Panc1 (cell line): Measurements from ENCODE around the gene FBN1.

Experiments used
- POLR2AphosphoS5 ChIP-seq: IDR thresholded peaks from 2 replicates; pipeline ENCODE4 v1.6.1; 2012; ENCODE audit warnings: mild to moderate bottlenecking, low read depth, low read length, moderate library complexity
- TF ChIP-seq, protein P1 (sequence below): fragments of 450-650 bp; IDR thresholded peaks from 2 replicates; pipeline ENCODE4 v1.5.1; 2017; ENCODE audit warnings: mild to moderate bottlenecking
- TF ChIP-seq, protein P2 (sequence below), 2 experiments: IDR thresholded peaks; 2 replicates each; pipeline ENCODE4 v1.6.1; 2011 to 2012; ENCODE audit warnings: low read depth in 2 of 2, control low read depth in 1 of 2, low read length in 1 of 2, mild to moderate bottlenecking in 1 of 2, moderate library complexity in 1 of 2; ENCODE audit not compliant: insufficient read depth in 1 of 2

DNA sequence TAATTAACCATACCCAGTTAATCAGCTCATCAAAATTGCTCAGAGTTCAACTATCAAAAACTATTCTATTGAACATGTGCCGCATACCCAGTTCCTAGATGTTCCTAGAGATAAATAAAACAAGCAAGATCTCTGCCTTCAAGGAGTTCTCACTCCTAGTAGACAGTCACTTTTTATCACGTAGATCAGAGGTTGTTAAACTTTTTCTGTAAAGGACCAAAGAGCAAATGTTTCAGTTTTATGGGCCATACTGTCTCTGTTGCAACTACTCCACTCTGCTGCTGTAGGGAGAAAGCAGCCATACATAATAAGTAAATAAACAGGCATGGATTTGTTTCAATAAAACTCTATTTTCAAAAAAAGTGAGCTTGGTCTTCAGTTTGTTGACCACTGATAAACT lies 7.9 kb downstream of the FBN1 start:
- TF ChIP-seq, protein P1, sequence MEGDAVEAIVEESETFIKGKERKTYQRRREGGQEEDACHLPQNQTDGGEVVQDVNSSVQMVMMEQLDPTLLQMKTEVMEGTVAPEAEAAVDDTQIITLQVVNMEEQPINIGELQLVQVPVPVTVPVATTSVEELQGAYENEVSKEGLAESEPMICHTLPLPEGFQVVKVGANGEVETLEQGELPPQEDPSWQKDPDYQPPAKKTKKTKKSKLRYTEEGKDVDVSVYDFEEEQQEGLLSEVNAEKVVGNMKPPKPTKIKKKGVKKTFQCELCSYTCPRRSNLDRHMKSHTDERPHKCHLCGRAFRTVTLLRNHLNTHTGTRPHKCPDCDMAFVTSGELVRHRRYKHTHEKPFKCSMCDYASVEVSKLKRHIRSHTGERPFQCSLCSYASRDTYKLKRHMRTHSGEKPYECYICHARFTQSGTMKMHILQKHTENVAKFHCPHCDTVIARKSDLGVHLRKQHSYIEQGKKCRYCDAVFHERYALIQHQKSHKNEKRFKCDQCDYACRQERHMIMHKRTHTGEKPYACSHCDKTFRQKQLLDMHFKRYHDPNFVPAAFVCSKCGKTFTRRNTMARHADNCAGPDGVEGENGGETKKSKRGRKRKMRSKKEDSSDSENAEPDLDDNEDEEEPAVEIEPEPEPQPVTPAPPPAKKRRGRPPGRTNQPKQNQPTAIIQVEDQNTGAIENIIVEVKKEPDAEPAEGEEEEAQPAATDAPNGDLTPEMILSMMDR: no peak
- no peak for TF ChIP-seq POLR2AphosphoS5
- TF ChIP-seq, protein P2, sequence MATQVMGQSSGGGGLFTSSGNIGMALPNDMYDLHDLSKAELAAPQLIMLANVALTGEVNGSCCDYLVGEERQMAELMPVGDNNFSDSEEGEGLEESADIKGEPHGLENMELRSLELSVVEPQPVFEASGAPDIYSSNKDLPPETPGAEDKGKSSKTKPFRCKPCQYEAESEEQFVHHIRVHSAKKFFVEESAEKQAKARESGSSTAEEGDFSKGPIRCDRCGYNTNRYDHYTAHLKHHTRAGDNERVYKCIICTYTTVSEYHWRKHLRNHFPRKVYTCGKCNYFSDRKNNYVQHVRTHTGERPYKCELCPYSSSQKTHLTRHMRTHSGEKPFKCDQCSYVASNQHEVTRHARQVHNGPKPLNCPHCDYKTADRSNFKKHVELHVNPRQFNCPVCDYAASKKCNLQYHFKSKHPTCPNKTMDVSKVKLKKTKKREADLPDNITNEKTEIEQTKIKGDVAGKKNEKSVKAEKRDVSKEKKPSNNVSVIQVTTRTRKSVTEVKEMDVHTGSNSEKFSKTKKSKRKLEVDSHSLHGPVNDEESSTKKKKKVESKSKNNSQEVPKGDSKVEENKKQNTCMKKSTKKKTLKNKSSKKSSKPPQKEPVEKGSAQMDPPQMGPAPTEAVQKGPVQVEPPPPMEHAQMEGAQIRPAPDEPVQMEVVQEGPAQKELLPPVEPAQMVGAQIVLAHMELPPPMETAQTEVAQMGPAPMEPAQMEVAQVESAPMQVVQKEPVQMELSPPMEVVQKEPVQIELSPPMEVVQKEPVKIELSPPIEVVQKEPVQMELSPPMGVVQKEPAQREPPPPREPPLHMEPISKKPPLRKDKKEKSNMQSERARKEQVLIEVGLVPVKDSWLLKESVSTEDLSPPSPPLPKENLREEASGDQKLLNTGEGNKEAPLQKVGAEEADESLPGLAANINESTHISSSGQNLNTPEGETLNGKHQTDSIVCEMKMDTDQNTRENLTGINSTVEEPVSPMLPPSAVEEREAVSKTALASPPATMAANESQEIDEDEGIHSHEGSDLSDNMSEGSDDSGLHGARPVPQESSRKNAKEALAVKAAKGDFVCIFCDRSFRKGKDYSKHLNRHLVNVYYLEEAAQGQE (IDR thresholded peaks at IDR 0.05; ENCODE audit: insufficient read depth in 1 of 2, low read depth in 2 of 2, low read length in 1 of 2): no peak
